WTC11 (cell line): ENCODE results near the gene VPS33B. TPM values are rescaled to one million over a fixed set of nuclear protein-coding genes. Genes with fewer than 3 reads are reported as not detected.

Experiments
- ATAC-seq: fragments of 200-7000 bp; cut with Tn5 transposase; 2 replicates; pipeline ENCODE4 v1.10.0; 2021; ENCODE audit warnings: mild to moderate bottlenecking, moderate library complexity
- CTCF ChIA-PET: fragments of 300-600 bp; sonication (Branson Sonifier 250); formaldehyde crosslinking; loops from one replicate; lab custom pipeline; 2021; ENCODE audit warnings: antibody characterized with exemption; lab: Charles Lee
- POLR2A ChIA-PET: fragments of 350-600 bp; sonication (Branson Sonifier 250); formaldehyde crosslinking; loops from one replicate; lab custom pipeline; 2021; ENCODE audit warnings: antibody characterized with exemption; lab: Charles Lee
- DNase-seq: peaks from one replicate; pipeline ENCODE4 v3.0.0; 2021; ENCODE audit warnings: low spot score
- H3K27ac Mint-ChIP-seq: 2 replicates; pipeline ENCODE4 v1.8.0; 2021; ENCODE audit warnings: mixed read lengths
- H3K27me3 Mint-ChIP-seq: 2 replicates; pipeline ENCODE4 v1.8.0; 2021; ENCODE audit warnings: low read depth, mild to moderate bottlenecking, moderate library complexity, mixed read lengths
- H3K36me3 Mint-ChIP-seq: 2 replicates; pipeline ENCODE4 v1.8.0; 2021; ENCODE audit warnings: mixed read lengths
- H3K4me1 Mint-ChIP-seq: 2 replicates; pipeline ENCODE4 v1.8.0; 2022; ENCODE audit warnings: mixed read lengths
- H3K4me3 Mint-ChIP-seq: 2 replicates; pipeline ENCODE4 v1.8.0; 2021; ENCODE audit warnings: mild to moderate bottlenecking, moderate library complexity, mixed read lengths
- H3K9me3 Mint-ChIP-seq: 2 replicates; pipeline ENCODE4 v1.8.0; 2021; ENCODE audit warnings: mixed read lengths
- ATF2 ChIP-seq: sonication (generic); formaldehyde crosslinking; IDR thresholded peaks from 2 replicates; pipeline ENCODE4 v1.8.1; 2022; ENCODE audit warnings: low read depth, missing genetic modification reagents, borderline replicate concordance
- CBFB ChIP-seq: sonication (generic); formaldehyde crosslinking; IDR thresholded peaks from 2 replicates; pipeline ENCODE4 v1.8.1; 2022; ENCODE audit warnings: mild to moderate bottlenecking, low read depth, missing genetic modification reagents
- CTCF ChIP-seq: fragments of 200-600 bp; IDR thresholded peaks from 2 replicates; pipeline ENCODE4 v1.8.0; 2022; ENCODE audit warnings: antibody characterized with exemption
- E2F4 ChIP-seq: sonication (generic); formaldehyde crosslinking; IDR thresholded peaks from 2 replicates; pipeline ENCODE4 v1.8.1; 2022; ENCODE audit warnings: low read depth, mild to moderate bottlenecking, moderate library complexity, missing genetic modification reagents, borderline replicate concordance
- ETV6 ChIP-seq: sonication (generic); formaldehyde crosslinking; IDR thresholded peaks from 2 replicates; pipeline ENCODE4 v1.8.1; 2022; ENCODE audit warnings: mild to moderate bottlenecking, missing genetic modification reagents
- HMGA2 ChIP-seq: fragments of 250-450 bp; sonication (Bioruptor Pico); IDR thresholded peaks from 2 replicates; pipeline ENCODE4 v1.4.0; 2021; ENCODE audit warnings: mild to moderate bottlenecking, moderate library complexity
- JAZF1 ChIP-seq: fragments of 250-450 bp; sonication (Bioruptor Pico); IDR thresholded peaks from 2 replicates; pipeline ENCODE4 v1.9.0; 2021; ENCODE audit warnings: moderate library complexity, mild to moderate bottlenecking, inconsistent platforms
- MLX ChIP-seq: sonication (generic); formaldehyde crosslinking; IDR thresholded peaks from 2 replicates; pipeline ENCODE4 v1.8.1; 2023; ENCODE audit warnings: mild to moderate bottlenecking, missing genetic modification reagents, moderate library complexity
- MYBL2 ChIP-seq: sonication (generic); formaldehyde crosslinking; IDR thresholded peaks from 2 replicates; pipeline ENCODE4 v1.8.1; 2023; ENCODE audit warnings: mild to moderate bottlenecking, moderate library complexity, missing genetic modification reagents
- PRDM15 ChIP-seq: sonication (generic); formaldehyde crosslinking; IDR thresholded peaks from 2 replicates; pipeline ENCODE4 v1.8.0; 2022; ENCODE audit warnings: missing genetic modification reagents
- RELA ChIP-seq: sonication (generic); formaldehyde crosslinking; IDR thresholded peaks from 2 replicates; pipeline ENCODE4 v1.8.1; 2022; ENCODE audit warnings: missing genetic modification reagents, mild to moderate bottlenecking, borderline replicate concordance
- RORB ChIP-seq: fragments of 250-450 bp; sonication (Bioruptor Pico); IDR thresholded peaks from 2 replicates; pipeline ENCODE4 v1.9.0; 2021; ENCODE audit warnings: mild to moderate bottlenecking
- total RNA-seq: library from RNA; stranded (reverse); gene quantifications from 3 replicates; pipeline ENCODE4 v1.2.3, GENCODE V29; 2021

Gene VPS33B
- total RNA-seq, 1 experiment from 2014 or later = 21.1 TPM

GRCh38 chr15:91027677-91028076 lies 5.3 kb upstream of the VPS33B start (continued):
- TF ChIP-seq PRDM15 = no peak
- no peak for TF ChIP-seq CBFB (CRISPR knock-in tag)
- no peak for TF ChIP-seq MLX
- no peak for TF ChIP-seq JAZF1 (CRISPR knock-in tag)
- no peak for TF ChIP-seq CTCF
- no peak for TF ChIP-seq ATF2 (CRISPR knock-in tag)
- TF ChIP-seq RORB = no peak
- TF ChIP-seq MYBL2 = no peak
- no peak for TF ChIP-seq E2F4 (CRISPR knock-in tag)

GRCh38 chr15:91023720-91024119 lies 1.3 kb upstream of the VPS33B start:
- DNase-seq (no peak), ATAC-seq (no peak)
- H3K27me3 Mint-ChIP-seq = no peaks in the 10 kb centered on the region
- no peak overlapping the region for H3K27ac Mint-ChIP-seq
- no peak overlapping the region for H3K4me3 Mint-ChIP-seq
- CTCF ChIA-PET = interaction anchor here (1.6 to 3.7 kb wide), 4 partner anchors 10 to 91 kb away, joined by 10 to 37 read pairs (median 20); partner anchors contain the start of gene HDDC3
- POLR2A ChIA-PET = no interaction called here
- H3K36me3 Mint-ChIP-seq = no peaks in the 10 kb centered on the region
- no peak for TF ChIP-seq CTCF
- no peak for TF ChIP-seq HMGA2
- TF ChIP-seq RELA (CRISPR knock-in tag) = no peak
- no peaks in the 10 kb centered on the region for H3K9me3 Mint-ChIP-seq
- peaks cover 11% of the 10 kb centered on the region for H3K4me1 Mint-ChIP-seq

GRCh38 chr15:91022832-91023129 lies 387 bp upstream of the VPS33B start:
- no peak for DNase-seq
- ChIA-PET POLR2A (interaction anchor here (0.6 to 1.3 kb wide), 2 partner anchors 10 to 247 kb away, joined by 3 to 5 read pairs; no protein-coding TSS in a partner anchor), CTCF (interaction anchor here (0.6 to 3.7 kb wide), 8 partner anchors 11 to 359 kb away, joined by 3 to 37 read pairs (median 6); partner anchors contain the start of gene HDDC3)
- peak overlapping the region; percentile 88 for H3K4me3 Mint-ChIP-seq
- H3K9me3 Mint-ChIP-seq = no peaks in the 10 kb centered on the region
- no peak overlapping the region for H3K27ac Mint-ChIP-seq
- TF ChIP-seq ETV6 (no peak), E2F4 (CRISPR knock-in tag) (no peak)
- no peaks in the 10 kb centered on the region for H3K27me3 Mint-ChIP-seq
- no peak for ATAC-seq
- peaks cover 11% of the 10 kb centered on the region for H3K4me1 Mint-ChIP-seq
- H3K36me3 Mint-ChIP-seq = no peaks in the 10 kb centered on the region
